ENCODE results near the gene C14orf119.

The C14orf119 gene, protein sequence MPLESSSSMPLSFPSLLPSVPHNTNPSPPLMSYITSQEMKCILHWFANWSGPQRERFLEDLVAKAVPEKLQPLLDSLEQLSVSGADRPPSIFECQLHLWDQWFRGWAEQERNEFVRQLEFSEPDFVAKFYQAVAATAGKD

GRCh38 chr14:23095196-23096108 is at the start of gene C14orf119:
C14orf119 (plus strand) TSS chr14:23095505; CDS start chr14:23097659, 2,154 bp downstream.
- no peak for DNase-seq

DNA sequence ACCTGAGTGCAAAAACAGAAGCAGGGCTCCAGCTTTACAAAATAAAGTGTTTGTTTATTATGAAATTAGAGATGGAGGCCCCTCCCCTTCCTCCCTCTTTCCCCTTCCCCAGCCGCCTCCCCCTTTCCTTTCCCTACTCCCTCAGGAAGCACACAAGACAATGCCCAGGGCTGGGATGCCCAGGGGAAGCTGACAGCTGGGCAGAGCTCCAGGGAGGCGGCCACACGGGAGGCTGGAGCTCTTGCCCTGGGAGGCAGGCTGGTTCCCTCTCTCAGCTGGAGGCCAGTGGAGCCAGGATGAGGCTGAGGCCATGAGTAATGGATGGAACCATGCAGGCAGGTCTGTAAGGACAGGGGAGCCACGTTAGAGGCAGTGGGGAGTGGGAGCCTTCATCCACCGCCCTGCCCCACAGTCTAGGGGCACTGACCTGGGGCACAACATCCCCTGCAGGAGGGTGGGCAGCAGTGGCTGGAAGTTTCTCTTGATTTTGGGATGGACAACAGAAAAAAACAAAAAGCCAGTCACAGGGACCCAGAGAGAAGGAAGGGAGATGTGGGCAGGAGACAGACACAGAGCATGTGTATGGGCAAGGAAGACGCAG is 48.2 kb upstream of the C14orf119 start:
- no peak for DNase-seq

DNA sequence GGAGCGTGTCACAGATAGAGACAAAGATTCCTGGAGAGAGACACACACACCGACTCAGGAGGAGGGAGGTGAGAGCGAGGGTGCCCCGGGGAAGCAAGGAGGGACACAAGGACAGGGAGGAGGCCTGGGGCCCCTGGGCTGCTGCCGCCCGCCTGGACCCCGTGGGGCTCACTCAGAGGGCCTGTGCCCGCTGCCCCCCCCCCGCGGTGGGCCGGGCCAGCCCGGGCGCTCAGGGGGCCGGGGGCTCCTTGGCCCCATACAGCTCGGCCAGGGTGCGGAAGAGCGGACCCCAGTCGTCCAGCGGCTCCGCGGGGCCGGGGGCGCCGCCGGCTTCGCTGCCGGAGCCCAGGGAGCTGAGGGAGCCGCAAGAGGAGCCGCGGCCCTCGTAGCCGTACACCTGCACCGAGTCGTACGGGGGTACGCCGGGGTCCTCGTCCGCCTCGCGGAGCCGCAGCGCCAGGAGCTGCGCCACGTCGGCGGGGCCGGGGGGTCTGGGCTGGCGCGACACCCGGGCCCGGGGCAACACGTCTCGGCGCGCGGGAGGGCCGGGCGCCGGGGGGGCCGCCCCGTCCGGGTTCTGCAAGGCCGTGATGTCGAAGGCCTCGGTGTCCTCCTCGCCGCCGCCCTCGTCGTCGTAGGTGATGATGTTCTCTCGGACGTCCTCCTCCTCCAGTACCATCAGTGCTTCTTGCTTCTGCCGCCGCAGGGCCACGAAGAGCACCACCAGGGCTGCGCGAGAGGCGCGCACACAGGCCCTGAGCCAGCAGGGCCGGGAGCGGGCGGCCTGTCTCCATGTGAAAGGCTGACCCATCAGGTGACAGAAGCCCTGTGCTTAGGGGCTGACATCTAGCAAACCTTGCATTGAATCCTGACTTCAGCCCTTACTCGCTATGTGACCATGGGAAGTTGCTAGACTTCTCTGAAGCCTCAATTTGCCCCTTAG is 47.3 kb upstream of the C14orf119 start:
- no peak for DNase-seq

DNA sequence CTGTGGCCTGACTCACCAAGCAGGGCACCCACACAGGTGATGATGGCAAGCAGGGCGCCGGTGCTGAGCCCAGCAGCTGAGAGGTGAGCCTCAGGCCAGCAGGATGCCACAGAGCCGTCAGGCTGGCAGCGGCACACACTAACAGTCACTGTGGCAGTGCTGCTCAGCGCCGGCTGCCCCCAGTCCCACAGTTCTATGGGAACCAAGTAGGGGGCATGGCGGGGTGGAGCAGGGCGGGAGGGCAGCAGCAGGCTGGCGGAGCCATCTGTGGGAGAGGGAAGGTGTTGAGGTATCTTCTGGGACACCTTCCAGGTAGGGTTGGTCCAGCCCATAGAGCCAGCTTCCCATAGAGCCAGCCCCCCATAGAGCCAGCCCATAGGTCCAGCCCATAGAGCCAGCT is 46.3 kb upstream of the C14orf119 start:
- no peak for DNase-seq

DNA sequence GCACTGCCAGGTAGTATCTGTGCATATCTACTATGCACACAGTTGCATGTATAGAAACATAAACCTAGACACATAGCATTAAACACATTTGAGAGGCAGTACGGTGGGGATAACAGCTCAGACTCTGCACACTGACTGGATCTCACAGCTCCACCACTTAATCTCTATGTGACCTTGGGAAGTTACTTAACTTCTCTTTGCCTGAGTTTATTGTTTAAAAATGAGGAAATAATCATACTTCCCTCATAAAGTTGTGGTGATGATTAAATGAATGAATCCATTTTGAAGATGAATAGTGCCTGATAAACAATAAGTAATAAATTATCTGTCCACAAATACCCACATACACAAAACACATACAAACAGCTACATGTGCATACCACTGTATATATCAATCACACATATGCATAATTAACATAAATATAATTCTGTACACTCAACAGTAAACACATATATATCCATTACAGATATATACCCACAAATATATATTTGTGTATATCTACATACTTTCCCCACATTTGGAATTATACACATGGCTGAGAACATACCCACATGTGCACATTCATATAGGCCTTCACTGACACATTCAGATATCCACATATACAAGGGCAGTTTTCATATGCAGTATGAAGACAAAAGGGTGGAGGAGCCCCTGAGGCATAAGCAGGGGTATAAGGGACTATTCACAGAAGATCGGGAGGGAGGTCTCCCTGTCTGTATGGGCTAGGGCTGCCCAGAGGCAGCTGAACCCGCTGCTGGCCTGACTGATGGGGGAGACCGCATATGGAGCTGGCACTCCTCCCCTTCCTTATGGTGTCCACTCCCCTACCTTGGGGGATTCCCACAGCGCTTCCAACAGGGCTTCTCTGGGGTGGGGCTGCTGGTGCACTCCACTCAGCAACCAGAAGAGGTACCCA is 43.9 kb upstream of the C14orf119 start:
- no peak for DNase-seq

DNA sequence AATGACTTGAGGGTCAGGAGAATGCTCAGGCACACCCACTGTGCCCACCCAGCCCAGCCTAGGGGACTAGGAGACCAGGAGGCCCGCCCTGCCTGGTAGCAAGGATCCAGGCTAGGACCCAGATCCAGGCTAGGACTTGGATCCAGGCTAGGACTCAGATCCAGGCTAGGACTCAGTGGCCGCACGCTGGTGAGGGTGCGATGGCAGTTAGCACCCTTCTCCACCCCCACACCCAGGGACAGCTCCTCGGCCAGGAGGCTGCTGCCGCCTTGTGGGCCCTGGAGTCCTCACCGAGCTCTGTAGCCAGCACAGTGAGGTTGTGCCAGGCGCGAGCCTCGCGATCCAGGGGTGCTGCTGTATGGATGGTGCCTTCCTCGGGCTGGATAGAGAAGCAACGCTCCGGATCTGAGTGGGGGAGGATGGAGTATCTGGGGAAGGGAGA is 43.1 kb upstream of the C14orf119 start:
- no peak for DNase-seq

DNA sequence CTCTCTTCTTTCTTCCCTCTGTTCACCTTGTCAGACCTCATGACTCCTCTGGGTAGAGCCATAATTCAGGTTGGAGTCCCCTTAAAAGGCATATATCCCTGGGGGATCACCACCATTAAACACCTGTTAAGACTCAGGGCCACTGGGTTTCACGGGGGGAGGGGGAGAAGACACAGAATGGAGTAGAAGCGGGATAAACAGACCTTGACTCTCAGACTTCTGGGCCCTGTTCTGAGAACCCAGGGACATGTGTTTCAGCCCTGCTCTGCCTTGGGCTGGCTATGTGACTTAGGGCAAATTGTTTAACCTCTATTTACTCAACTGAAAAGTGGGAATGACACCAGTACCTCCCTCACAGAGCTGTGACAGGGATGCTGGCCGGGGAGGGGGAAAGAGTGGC is 42.6 kb upstream of the C14orf119 start:
- DNase-seq: no peak

GRCh38 chr14:23053426-23053825 is 41.9 kb upstream of the C14orf119 start:
- no peak for DNase-seq

DNA sequence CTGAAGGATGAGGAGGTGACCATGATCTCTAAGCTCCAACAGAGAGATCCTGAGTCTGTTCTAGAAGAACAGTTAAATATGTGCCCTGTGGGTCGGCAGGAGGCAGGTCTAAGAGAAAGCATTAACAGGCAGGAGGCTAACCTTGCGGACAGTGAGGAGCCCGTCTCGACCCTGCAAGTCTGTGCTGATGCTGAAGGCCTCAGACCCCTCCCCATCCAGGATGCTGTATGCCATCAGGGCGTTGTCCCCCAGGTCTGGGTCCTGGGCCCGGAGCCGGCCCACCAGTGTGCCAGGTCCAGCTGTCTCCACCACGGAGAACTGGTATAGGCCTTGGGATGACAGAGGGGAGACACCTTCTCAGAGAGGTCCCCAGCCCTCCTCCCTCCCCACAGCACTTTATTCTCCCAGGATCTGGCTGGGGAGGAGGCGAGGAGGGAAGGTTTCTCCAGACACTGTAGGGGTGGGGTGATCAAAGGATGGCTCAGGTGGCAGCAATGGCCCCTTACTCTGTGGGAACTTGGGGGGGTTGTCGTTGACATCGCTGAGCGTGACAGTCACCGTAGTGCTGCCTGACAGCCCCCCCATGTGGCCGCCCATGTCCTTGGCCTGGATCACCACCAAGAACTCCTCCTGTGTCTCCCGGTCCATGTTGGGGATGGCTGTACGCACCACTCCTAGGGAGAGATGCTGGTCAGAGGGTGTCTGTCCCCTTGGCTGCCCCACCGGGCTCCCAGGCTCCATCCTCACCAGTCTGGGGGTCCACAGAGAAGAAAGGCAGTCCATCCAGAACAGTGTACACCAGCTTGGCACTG is 41.1 kb upstream of the C14orf119 start:
- DNase-seq: no peak

- DNase-seq: no peak
Measured at GRCh38 chr14:23055147-23055550, 40.2 kb upstream of the C14orf119 start.

- DNase-seq: no peak
Measured at GRCh38 chr14:23055621-23056144, 39.6 kb upstream of the C14orf119 start.

GRCh38 chr14:23056145-23056955 is 39.0 kb upstream of the C14orf119 start:
- DNase-seq: no peak

DNA sequence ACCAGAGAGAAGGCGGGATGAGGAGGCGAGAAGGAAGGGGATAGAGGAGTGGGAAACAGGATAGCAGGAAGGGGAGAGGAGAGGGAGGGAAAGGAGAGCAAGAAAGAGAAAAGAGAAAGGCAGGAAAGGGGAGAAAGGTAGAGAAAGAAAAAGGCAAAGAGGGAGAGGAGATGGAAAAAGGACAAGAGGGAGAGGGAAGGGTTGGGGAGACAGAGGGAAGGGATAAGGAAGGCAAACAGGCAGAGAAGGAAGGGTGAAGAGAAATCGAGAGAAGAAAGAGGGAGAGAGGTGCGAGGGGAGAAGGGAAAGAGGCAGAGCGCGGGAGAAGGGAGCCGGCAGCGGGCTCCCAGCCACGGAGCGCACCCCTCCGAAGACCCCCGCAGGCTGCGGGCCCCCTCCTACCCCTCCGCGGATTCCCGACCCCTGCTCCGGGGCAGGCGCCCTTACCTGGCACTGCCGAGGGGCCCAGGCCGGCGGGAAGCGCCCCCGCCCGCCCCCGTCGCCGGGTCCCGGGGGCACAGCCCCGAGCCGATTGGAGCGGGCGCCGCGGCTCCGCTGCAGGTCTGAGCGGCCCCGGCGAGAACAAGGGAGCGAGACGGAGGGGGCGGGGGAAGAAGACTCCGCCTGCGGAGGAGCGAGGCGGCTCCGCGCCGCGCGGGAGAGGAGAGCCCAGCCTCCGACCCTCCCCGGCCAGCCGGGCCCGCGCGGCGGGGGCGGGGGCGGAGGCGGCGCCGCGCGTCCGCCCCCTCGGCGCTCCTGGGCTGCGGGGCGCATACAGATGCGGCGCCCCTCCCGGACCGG is 38.1 kb upstream of the C14orf119 start, which contains the start of gene CDH24:
CDH24 (minus strand) TSS at position 565 of the 801 bp plus-strand sequence. CDS start 1,787 bp downstream, outside the sequence.
- no peak for DNase-seq

DNA sequence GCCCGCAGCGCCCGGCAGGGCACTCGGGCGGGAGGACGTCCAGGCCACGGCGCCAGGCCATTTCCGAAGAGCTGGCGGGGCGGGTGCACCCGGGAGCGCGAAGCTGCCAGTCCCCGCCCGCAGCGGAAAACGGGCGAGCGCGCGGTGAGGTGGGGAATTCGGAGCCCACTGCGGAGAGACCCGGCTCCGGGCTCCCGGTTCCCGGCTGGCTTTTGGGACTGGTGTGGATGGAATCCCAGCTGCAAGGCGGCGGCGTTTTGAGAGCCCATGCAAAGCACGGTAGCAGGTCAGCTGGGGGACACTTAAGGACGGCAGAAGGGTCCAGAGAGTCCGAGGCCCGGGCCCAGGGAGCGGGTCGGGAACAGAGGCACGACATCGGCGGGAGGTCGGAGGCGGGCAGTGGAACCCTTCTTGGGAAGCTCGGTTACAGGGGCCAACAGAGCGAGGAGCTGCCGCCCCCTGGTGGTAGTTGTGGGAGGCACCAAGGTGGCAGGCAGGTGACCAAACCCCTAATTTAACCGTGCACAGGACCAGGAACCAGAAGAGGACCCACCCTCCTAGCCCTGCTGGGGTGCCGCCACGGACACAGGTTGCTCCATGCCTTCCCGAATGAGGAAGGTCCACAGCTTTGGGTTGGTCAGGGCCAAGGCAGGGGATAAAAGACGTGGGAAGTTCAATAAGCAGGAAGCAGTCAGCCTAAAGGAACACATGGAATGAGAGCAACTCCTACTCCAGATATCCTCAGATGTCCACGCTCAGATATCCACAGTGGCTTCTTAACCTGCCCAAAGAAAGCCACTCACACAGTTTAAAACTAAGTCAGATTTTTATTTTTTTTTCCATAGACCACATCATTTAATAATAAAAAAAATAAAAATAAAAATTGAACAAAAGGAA is 37.3 kb upstream of the C14orf119 start:
- DNase-seq: no peak

DNA sequence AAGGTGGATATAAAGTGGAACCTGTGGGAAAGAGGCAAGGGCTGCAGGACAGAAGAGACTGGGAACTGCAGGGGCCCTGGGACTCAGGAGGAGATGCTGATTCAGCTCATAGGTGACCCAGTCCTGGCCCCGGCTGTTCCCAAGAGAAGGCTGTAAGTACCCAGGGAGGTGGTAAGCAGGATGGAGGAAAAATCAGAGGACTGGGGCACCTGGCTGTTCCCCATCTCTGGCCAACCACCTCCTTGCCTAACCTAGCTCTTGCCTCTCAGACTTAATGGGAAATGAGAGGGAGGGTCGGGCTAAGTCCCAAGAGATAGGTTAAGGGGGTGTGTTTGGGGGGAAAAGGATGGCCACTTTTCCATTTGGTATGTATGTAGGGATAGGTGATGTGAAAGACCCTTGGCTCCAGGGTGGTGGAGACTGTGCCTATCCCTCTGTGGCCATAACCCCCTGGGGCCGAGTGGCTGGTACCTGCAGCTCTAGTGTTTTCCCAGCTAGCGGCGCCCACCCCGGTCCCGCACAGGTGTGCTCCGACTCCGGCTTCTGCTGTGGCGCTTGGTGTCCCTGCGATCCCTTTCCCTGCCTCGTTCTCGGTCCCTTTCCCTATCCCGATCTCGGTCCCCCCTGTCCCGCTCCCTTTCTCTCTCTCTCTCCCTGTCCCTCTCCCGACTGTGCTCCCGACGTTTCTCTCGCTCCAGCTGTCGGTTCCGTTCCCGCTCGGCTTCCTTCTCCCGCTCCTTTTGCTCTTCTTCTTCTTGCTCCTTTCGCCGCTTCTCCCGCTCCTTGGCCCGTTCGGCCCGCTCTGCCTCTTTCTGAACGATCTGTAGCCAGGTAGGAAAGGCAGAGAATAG is 36.4 kb upstream of the C14orf119 start:
- DNase-seq: no peak

- no peak for DNase-seq
Measured at GRCh38 chr14:23060536-23061260, 34.6 kb upstream of the C14orf119 start.

All from NCI-H2171 (cell line).